GM03348 (cell line): ENCODE measurements around the gene ANGPTL5.
"Not testable (repeated sequence)": the region's sequence is repeated elsewhere in the genome, so short reads cannot be mapped to it uniquely, and the experiment has no call there.

Source experiments
- DNase-seq: peaks from one replicate; pipeline ENCODE4 v3.0.0; 2012; ENCODE audit warnings: low spot score

ANGPTL5 gene

DNA sequence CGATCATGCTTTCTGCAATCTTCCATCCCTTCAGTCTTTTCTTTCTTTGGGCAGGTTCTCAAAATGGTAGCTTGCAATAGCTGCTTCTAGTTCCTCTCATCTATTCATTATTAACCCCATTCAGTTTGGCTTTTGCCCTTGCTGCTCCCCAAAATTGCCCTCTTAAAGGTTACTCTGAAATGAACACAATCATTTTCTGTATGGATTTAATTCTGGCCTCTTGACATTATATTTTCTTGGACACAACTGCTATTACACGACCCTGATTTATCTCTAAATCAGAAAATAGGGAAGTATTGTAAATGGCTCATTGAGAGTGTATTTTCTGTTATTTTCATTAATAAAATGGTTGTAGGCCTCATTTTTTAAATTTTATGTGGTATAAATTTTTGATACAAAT, at the start of gene ANGPTL5:
Gene ANGPTL5, minus strand, starts transcription at position 101 of the 400 bp plus-strand sequence. CDS start 8,613 bp downstream, outside the sequence.
- DNase-seq, result no peak

DNA sequence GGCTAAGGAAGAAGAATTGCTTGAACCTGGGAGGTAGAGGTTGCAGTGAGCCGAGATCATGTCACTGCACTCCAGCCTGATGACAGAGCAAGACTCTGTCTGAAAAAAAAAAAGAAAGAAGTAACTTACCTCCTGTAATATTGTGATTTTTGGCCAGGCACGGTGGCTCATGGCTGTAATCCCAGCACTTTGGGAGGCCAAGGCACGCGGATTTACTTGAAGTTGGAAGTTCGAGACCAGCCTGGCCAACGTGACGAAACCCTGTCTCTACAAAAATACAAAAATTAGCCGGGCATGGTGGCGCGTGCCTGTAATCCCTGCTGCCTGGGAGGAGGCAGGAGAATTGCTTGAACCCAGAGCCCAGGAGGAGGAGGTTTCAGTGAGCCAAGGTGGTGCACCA, 47.9 kb upstream of the ANGPTL5 start:
- DNase-seq, result not testable (repeated sequence)

DNA sequence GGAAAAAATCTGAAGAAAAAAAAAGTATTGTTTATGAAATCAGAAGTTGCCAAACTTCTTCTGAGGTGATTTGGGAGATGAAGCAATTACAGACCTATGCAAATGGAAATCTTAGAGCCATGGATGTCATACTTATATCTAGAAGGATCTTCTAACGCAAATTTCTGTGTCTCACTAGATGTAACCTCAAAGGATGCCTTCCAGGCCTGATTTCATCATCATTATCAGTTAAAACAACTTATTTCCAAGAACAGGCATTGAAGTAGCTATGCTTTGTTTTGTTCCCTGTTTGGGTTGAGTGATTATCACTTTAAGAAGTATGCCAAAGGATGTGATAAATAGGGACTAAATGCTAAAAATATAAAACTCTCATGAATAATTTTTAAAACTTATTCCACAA, 43.9 kb upstream of the ANGPTL5 start:
- DNase-seq, result no peak

DNA sequence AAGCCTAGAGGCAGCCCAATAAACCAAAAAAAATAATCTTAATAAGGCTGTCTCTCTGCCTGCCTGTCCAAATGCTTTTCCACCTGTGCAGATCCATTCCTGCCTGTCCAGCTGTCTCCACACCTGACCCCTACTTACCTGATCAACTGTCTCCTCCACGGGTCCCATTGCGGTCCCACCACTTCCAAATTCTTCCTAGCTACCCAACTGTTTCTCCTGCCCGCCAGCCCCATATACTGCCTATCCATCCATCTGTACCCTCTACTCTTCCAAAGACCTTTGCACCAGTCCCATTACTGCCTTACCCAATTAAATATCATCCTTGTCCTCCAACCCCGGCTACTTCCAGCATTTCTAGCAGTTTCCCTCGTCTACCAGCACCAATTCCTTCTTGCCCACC, 39.4 kb upstream of the ANGPTL5 start:
- DNase-seq, result no peak

DNA sequence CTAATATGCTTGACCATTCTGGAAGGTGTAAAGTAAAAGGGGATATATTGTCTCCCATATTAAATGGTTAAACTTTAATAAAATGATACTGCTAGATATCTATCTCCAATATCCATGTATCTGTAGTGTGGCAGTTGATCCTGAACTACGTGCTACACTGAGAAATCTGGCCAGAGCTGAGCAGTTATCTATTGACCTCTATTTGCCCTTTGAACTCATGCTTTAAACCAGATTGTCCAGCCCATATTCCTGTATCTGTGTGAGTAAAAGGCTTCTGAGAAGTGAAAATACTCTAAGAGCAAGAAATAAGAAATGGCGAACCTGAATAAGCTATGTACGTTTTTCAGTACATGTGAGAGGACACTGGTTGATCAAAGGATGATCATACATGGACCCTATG, 39.0 kb upstream of the ANGPTL5 start:
- DNase-seq, result no peak

DNA sequence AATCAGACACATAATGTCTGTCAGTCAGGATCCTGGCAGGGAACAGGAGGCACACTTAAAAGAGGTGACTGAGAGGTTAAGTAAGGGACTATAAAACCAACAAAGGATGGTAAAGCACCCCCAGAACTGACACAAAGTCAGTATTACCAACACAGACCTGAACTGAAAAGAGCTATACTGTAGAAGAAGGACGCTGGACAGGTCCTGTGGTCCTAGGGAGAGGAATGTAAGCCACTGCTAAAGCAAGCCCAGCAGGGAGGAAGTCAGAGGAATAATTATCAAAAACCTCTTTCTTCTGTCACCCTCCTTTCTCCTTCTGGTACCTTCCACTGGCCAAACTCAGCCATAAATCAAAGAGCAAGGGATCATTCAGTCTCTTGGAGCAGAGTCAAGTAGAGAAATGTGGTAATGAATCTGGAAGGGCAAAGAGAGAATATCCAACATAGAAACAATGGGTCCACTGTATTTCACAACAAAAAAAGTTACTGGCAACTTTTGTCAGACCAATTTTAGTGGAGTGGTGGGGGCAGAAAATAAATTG, 33.4 kb upstream of the ANGPTL5 start:
- DNase-seq, result no peak

DNA sequence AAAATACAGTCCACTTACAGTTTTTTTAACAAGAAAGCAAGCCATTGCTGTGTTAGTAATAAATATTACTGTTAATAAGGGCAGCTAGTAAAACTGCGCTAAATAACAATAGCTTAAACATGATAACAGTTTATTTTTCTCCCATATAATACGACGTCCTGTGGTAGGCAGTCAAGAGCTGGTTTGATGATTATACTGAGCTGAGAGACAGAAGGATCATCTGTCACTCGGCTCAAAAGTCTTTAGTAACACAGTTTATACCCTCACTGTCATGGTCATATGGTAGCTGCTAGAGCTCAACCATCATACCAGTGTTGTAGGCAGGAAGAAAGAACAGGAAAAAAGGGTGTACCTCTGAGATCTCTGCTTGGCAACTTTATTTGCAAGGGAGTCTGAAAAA, 29.1 kb upstream of the ANGPTL5 start:
- no peak for DNase-seq

DNA sequence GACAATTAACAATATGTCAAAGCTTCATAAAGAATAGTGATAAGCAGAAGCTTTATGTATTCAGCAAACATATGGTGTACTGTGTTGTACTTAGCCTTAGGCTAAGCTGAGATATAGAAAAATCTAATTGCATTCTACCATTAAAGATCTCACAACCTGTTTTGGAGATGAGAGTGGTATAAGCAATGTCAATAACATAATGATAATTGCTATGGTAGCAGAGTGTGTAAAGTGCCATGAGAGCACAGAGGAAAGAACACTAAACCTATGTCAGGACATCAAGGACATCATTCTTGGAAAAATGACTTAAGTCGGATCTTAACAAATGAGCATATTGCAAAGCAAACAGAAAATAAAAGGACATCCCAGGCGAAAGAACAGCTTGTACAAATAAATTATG, 28.6 kb upstream of the ANGPTL5 start:
- no peak for DNase-seq

DNA sequence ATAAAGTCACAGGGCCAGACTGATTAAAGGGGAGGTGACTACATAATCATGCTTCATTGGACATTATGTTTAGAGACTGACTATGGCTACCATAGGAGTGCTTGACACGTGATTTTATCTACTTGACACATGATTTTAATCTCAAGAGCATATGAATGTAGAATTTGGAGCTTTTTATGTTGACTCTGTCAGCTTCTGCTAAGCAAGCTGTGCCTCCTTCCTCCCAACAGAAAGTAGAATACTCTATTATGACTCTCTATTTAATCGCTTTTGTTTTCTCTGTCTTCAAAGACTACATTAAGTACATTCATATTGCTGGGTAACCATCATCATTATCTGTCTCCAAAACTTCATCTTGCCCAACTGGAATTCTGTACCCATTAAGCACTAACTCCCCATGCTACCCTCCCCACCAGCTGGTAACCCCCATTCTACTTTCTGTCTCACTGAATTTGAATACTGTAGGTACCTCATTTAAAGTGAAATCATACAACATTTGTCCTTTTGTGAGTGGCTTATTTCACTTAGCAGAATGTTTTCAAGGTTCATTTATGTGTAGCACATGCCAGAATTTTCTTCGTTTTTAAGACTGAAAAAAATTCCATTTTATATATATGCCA, 24.7 kb upstream of the ANGPTL5 start:
- no peak for DNase-seq

DNA sequence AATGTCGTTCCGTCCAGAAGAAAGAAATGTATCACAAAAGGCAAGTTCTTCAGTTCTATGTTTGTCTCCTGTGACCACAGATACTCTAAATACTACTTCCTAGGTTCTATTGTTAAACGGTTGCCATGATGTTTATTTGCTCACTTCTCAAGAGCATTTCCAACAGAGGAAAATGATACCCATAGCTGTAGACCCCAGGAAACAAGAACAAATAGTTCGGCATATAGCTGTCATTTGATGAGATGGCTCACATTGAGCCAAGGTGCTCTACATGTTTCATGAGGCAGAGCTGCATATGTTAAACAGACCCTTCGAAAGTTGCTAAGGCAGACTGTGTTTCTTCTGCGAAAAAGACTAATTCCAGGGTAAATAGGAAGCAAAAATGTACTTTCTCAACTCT, 15.4 kb upstream of the ANGPTL5 start:
- no peak for DNase-seq

DNA sequence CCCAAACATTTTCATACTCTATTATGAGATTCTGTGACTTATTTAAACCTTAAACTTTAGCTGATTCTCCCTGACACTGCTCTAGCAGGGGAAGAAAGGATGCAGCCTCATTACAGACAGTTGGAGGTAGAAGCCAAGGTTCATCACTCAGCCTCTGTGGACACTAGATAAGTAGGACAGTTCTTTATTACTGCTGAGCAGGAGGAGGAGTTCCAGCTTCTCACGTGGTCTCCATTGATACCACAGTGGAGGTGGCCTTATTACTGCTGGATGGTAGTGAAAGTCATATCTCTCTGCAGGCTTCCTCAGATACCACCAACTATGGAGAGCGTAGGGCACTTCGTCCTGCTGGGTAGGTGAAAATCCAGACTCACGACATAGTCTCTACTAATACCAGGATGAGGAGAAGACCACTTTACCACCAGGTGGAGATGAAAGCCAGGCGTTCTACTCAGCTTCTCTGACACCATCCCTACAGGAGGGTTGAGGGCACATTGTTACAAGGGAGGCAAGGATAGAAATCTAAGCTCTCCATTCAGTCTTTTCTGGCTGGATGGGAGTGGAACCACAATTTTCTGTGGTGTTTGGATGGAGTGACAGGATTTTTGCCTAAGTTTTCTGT, 13.1 kb upstream of the ANGPTL5 start:
- no peak for DNase-seq

DNA sequence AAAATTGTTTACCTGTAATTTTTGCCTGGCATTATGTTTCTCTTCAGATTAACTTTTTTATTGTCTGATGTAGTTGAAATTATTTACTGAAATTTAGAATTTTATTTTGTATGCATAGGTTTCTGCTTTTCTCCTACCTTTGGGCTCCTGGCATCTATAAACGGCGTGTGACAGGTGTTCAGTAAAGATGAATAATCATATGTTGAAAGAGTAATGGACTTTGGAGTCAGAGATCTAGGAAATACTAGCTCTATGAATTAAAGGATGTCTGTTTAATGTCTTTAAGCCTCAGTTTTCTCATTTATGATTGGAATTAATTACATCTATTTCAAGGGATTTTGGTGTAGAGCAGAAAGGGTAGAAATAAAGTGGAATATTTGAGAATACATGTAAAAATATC, 7.2 kb upstream of the ANGPTL5 start:
- no peak for DNase-seq

DNA sequence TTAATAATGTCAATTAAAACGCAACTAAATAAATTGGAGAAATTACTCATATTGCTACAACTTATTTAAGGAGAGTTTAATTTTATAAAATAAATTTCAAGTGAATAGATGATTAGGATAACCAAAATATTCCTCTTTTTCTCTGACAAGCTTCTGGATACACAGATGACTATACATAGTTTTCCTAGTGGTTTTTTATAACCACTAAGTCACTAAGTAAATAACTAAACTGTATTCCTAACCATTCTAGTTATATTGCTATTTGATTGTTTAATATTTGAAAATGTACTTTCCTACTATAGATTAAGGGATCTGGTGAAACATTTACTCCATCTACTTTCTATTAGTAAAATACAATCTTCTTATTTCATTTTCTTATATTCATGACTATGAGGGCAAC, 4.7 kb upstream of the ANGPTL5 start:
- DNase-seq, result no peak

DNA sequence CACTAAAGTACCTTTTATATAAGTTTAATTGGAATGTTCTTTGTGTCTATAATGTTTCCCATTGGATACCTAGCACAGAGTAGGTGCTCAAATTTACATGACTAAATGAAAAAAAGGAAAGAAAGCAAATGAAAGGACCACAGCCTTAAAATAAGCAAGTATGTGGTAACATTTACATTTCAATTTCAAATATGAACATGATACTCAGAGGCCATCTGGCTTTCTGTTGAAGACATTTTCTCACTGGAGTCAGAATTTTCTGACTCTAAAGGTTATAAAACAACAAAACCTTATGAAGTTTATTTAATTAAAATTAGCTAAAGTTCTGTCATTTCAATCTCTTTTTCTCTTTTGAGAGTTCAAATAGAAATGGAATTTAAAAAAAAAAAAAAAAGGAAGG, 904 bp upstream of the ANGPTL5 start:
- DNase-seq, result no peak

DNA sequence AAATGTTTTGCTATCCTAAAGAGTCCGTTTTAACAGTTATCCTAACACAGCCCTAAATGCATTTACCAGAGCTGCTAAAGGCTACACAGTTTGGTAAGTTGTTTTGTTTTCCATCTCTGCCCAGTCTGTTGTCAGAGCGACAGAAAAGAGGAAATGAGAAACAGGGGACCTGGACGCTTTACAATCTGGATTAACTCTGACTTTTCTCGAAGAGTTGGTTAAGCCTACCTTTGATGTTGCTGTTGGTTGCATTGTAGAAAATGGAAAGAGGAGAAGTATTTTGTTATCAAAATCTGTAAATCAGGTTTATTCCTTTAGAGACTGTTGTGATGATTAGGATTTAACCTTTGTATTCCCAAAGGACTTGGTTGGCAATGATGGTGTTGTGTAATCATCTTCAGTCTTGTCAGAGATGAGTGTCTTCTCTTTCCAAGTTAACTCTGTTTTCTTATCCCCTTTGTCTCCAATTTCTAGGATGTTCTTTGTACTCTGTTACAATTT, 481 bp downstream of the ANGPTL5 start:
- peak; percentile 36 for DNase-seq

DNA sequence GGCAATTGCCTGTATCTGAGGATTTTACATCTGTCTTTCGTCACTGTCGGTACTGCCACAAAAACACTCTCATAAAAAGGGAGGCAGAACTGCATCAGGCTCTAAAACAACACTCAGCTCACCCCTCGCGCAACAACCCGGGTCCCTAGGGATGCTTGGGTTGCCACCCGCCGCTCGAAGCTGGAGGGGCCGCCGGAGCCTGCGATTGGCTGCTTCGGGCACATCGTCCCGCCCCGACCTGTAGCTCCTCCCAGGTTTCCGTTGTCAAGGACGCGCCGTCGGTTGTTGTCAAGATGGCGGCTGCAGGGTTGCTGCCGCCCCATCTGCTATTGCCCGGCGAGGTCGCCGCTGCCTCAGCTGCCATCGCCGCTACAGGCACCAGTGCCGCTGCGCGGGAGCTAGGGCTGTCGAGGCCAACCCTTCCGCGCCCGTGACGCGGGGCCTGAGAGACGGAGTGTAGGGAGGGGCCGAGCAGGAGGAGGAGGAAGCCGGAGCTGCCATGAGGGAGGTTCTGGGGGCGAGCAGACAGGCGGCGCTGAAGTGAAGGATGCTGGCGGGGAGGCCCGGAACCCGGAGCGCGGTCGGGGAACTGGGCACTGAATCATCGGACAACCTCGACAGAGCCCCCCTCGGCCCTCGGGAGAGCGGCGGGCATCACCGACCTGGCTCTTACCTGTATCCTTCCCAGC, 1.4 kb downstream of the ANGPTL5 start, which contains the start of gene CEP126:
Gene CEP126, plus strand, starts transcription at position 273 of the 689 bp plus-strand sequence. Its CDS starts 275 bp downstream, at position 548.
- DNase-seq, result peak; percentile 97

DNA sequence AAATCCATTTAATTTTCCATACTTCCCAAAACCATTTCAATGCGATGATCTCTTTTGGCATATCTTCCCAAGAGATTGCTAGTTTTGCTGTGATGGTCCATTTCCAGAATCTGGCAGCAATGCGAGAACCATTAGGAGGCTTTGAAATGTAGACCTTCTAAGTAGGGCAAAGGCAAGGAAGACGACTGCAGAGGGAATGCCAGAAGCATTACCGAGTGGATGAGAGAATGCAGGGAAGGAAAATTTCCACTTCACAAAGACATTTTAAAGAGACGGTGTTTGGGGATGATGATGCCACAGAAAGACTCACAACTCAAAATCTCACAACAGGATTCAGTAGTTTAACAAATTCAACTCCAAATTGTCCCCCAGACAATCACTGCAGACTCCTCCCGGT, 2.0 kb downstream of the ANGPTL5 start:
- DNase-seq, result peak; percentile 38

DNA sequence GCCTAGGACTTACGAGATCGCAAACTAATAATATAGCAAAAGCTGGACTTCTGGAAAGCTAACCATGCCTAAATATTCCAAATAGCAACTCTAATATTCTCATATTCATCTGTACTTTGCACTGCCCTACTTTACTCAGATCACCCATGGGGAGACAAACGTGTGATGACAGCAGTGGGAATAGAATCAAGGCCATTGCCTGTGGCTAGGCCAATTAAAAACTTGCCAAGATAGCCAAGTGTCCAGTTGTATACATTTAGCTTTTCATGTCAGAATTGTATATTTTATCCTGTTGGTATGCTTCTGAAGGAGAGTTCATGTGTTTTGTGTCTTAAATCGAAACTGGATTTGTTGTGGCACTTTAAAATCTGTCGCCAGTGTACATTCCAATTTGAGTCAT, 2.7 kb downstream of the ANGPTL5 start:
- no peak for DNase-seq

DNA sequence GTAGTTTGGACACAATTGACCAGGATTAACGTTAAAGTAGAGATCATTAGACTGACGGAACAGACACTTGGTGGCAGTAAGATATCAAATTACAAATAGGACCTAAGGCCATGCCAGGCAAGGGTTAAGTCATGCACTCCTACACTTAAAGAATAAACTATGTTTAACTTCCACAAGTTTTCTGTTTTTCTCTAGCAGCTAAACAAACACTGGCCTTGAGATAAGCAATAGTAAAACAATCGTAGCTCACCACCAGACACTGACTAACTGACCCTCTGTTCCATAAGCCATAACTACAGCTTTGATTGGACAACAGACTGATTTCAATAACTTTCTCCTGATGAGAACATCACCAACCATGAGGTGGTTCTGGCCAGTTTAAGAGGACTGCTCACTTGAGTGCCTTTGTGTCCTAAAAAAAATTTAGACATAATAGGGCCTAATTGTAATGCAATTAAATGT, 3.5 kb downstream of the ANGPTL5 start:
- no peak for DNase-seq

DNA sequence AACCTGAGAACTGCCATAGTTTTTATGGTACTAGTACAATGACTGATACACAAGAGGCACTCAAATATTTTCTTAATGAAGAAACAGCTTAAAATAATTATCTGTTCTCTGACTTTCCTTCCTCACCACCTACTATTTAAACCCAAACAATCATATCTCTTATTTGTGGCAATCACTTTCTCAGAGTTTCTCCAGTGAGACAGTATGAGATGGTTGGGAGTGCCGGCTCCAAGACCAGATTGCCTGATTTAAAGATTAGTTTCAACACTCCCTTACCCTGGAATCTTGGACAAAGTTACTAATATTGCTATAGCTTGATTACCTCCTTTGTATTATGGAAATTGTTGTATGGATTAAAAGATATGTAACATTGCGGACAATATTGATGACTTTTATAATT, 7.2 kb downstream of the ANGPTL5 start:
- DNase-seq, result peak; percentile 14

DNA sequence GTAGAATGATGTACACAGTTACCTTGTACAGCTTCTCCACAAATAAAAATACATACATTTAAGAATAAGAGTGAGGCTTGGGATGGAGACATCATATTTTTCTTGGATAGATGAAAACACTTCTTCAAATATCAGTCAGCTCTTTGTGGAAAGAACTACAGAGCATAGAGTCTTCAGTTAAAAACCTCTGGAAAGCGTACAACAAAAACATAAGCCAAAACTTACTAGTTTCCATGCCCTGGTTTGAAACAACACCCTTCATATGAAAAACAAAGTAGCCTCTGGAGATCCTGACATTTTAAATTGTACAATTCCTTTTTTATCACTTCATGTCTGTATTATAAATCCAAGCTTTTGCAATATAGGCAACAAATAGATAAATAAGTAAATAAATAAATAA, 8.5 kb downstream of the ANGPTL5 start:
- no peak for DNase-seq

DNA sequence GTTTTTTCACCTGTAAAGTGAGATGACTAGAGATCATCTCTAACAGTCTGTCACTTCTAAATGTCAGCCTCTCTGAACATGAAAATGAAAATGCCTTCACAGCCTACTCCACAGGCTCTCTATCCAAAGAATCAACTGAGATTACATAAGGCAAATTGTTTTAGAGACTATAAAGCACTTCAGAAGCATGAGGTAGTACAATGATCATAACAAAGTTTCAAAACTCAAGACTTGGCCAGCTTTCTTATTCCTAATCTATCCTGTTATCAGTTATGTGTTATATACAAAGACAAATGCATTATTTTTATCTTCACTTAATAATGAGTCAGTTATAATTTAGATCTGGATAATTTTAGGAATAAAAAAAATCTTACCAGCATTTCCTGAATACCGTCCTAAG, 21.8 kb downstream of the ANGPTL5 start:
- DNase-seq, result no peak

DNA sequence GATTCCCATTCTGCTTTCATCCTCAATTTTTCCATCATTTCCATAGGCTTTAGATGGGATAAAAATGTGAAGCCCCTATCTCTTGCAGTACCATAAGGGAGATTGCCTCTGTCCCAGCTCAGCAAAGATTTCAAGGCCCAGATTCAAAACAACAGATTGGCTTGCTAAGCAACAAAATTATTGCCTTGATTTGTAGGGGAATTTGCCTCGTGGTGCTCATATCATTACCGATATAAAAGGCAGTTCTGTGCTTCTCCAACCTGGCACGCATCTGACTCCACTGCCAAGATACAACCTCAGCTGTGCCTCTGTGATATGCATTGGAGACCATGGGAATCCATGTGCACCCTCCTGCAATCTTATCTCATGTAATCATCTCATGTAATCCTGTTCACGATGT, 26.6 kb downstream of the ANGPTL5 start:
- no peak for DNase-seq
